ENCODE measurements around the gene SLC12A2. TPM values are rescaled to one million over a fixed set of nuclear protein-coding genes. Genes with fewer than 3 reads are reported as not detected.

Gene SLC12A2
- total RNA-seq, 1 experiment from 2014 or later = 41.2 TPM

DNA sequence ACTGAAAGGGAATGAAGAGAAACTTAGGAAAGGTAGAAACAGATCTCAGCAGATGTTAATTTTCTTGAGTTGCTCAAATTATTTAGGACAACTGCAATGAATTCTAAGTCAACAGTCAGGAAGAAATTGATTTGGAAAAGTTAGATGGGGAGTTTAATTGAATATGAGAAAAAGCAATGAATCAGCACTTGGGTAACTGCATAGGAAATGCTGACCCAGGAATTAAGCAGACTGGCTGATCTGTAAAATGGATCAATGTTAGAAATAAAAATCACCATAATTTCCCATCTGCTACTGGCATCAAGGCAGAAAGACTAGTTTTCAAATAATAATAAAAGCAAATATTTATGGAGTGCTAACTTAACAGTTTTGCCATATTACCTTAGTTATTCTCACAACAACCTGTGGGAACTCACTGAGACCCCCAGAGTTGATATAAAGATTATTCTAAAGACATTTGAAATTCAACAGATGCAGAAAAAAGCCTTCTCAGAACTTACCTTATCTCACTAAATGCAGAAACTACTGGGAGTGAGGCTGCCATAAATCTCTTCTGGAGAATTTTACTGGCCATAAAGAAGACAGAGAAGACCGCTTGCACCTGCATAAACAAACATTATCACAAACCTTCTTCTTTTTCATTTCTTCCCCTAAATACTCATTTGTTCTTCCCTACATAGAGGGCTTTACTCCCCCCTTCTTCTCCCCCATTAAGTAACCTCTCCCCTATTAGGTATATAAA lies 22.8 kb upstream of the SLC12A2 start:
- ATAC-seq = no peak
- BruUV-seq (replicated peaks) = no TSS peak

More for the DNA sequence above, 22.8 kb upstream of the SLC12A2 start:
- Histone ChIP-seq H3K27me3 (ENCODE audit: insufficient read depth, low read length) (no peaks in the 10 kb centered on the region), H3K36me3 (ENCODE audit: control insufficient read depth in 1 of 2, insufficient read depth in 2 of 2, low read length in 2 of 2) (no peaks in the 10 kb centered on the region), H3K4me3 (replicated peaks in 1 of 2; ENCODE audit: low read depth in 1 of 2, low read length in 2 of 2) (no peak overlapping the region), H3K9me2 (ENCODE audit: insufficient read depth) (no peaks in the 10 kb centered on the region), H3K27ac (ENCODE audit: low read depth, low read length) (no peak overlapping the region), H3K9me3 (ENCODE audit: control insufficient read depth in 1 of 2, insufficient read depth in 1 of 2, low read depth in 1 of 2, low read length in 2 of 2) (no peaks in the 10 kb centered on the region), H3K79me2 (ENCODE audit: insufficient read depth, low read length) (peaks cover 6% of the 10 kb centered on the region), H3K9ac (ENCODE audit: low read length) (no peak overlapping the region), H2AFZ (ENCODE audit: low read depth, low read length, poor library complexity, severe bottlenecking) (no peak overlapping the region), H4K20me1 (ENCODE audit: insufficient read depth) (no peaks in the 10 kb centered on the region), H3K4me1 (ENCODE audit: control insufficient read depth in 1 of 2, insufficient read depth in 2 of 2, low read length in 2 of 2) (peaks cover 4 to 14% of the 10 kb centered on the region in 2 experiments; a peak in 3 of 4 replicates), H3K4me2 (ENCODE audit: low read length) (no peak overlapping the region)
- TF ChIP-seq, protein P1, sequence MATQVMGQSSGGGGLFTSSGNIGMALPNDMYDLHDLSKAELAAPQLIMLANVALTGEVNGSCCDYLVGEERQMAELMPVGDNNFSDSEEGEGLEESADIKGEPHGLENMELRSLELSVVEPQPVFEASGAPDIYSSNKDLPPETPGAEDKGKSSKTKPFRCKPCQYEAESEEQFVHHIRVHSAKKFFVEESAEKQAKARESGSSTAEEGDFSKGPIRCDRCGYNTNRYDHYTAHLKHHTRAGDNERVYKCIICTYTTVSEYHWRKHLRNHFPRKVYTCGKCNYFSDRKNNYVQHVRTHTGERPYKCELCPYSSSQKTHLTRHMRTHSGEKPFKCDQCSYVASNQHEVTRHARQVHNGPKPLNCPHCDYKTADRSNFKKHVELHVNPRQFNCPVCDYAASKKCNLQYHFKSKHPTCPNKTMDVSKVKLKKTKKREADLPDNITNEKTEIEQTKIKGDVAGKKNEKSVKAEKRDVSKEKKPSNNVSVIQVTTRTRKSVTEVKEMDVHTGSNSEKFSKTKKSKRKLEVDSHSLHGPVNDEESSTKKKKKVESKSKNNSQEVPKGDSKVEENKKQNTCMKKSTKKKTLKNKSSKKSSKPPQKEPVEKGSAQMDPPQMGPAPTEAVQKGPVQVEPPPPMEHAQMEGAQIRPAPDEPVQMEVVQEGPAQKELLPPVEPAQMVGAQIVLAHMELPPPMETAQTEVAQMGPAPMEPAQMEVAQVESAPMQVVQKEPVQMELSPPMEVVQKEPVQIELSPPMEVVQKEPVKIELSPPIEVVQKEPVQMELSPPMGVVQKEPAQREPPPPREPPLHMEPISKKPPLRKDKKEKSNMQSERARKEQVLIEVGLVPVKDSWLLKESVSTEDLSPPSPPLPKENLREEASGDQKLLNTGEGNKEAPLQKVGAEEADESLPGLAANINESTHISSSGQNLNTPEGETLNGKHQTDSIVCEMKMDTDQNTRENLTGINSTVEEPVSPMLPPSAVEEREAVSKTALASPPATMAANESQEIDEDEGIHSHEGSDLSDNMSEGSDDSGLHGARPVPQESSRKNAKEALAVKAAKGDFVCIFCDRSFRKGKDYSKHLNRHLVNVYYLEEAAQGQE (IDR thresholded peaks at IDR 0.05; ENCODE audit: low read depth) = no peak
- TF ChIP-seq ZNF274 (IDR thresholded peaks at IDR 0.05; ENCODE audit: low read depth, low read length) = no peak
- ChIA-PET RAD21 (ENCODE audit: low non-redundant PET in 1 of 2, low total read pairs in 2 of 2, uncharacterized antibody in 2 of 2, unreplicated experiment in 2 of 2) (no interaction called here), POLR2A (no interaction called here), CTCF (no interaction called here)
- DNase-seq (ENCODE audit: low read depth, low spot score) = no peak
- intact Hi-C loops (cut with micrococcal nuclease) = no loop called here

Measured in HCT116 (cell line).